ENCODE measurements around the gene FST. TPM values are rescaled to one million over a fixed set of nuclear protein-coding genes. Genes with fewer than 3 reads are reported as not detected.

FST gene
- polyA plus RNA-seq, 1 of the 3 experiments (the other 2 are of a cell fraction): 157 TPM

DNA sequence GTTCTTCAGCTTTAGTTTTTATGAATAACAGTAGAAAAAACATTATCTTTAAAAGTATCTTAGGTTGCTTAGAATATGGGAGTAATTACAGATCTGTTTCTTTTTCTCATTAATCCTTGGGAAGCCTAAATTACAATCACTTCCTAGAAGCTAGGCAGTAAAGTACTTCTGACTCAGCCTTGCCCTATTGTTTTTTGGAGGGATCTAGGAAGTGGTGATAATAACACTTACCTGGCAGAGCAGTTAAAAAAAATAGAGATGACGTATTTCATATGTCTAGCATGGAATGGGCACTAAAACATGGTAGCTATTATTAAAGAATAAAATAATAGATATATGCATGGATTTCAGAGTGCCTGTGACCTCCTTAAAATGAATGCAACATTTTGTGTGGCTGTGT lies 8.2 kb upstream of the FST start (continued):
- TF ChIP-seq, protein P1, sequence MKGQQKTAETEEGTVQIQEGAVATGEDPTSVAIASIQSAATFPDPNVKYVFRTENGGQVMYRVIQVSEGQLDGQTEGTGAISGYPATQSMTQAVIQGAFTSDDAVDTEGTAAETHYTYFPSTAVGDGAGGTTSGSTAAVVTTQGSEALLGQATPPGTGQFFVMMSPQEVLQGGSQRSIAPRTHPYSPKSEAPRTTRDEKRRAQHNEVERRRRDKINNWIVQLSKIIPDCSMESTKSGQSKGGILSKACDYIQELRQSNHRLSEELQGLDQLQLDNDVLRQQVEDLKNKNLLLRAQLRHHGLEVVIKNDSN (IDR thresholded peaks at IDR 0.05; ENCODE audit: borderline replicate concordance, low read depth): no peak
- TF ChIP-seq POLR2AphosphoS5 (IDR thresholded peaks at IDR 0.05; ENCODE audit: low read depth, low read length): no peak
- TF ChIP-seq EZH2phosphoT487 (IDR thresholded peaks at IDR 0.05; ENCODE audit: borderline replicate concordance, low read depth): no peak
- TF ChIP-seq, protein P2, sequence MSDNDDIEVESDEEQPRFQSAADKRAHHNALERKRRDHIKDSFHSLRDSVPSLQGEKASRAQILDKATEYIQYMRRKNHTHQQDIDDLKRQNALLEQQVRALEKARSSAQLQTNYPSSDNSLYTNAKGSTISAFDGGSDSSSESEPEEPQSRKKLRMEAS (IDR thresholded peaks at IDR 0.05; ENCODE audit: low read depth): no peak
- no peak for TF ChIP-seq RCOR1 (IDR thresholded peaks at IDR 0.05; ENCODE audit: low read length)
- TF ChIP-seq, protein P3, sequence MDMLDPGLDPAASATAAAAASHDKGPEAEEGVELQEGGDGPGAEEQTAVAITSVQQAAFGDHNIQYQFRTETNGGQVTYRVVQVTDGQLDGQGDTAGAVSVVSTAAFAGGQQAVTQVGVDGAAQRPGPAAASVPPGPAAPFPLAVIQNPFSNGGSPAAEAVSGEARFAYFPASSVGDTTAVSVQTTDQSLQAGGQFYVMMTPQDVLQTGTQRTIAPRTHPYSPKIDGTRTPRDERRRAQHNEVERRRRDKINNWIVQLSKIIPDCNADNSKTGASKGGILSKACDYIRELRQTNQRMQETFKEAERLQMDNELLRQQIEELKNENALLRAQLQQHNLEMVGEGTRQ (IDR thresholded peaks at IDR 0.05; ENCODE audit: borderline replicate concordance, low read depth, low read length): no peak
- no peak for TF ChIP-seq JUND (IDR thresholded peaks at IDR 0.05)
- no peak for TF ChIP-seq SIN3A (IDR thresholded peaks at IDR 0.05; ENCODE audit: borderline replicate concordance, low read depth, low read length)
- TF ChIP-seq FOXJ3 (CRISPR knock-in tag; IDR thresholded peaks at IDR 0.05): no peak

DNA sequence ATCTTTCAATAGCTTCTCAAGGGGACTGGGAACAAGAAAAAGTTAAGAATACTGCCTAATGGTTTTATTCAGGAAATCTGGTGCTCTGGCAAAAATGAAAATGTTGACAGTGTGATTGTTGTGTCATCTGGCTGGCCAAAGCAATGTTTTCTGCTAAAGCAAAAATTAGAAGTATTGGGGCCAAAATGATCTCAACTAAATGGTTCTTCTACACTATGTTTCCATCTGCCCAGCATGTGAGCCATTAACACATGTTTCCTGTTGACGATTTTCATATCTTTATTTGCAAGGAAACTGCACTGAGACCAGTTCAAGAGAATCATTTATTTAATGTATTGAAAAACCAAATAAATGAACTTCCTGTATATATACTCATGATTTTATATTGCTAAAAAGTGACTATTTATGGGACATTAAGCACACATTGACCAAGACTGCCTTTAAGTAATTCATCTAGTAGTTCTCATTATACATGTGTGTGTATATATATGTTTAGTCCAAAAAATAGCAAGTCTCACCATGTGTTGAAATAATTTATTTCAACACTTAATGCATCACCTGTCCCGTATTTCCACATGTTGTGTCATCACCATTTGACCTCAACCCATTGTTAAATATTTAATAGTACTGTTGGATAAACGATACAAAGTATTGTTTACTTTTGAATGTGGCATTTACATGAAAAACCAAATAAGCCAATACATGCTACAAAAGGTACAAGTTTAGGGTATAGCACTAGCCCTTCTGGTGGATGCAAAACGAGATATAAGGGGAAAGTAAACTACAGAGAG lies 7.5 kb upstream of the FST start:
- no peaks in the 10 kb centered on the region for H3K9me3 ChIP-seq
- POLR2A ChIA-PET: no interaction called here
- no peak overlapping the region for H3K27ac ChIP-seq (ENCODE audit: low read depth in 2 of 2, low read length in 1 of 2)
- H3K9me2 ChIP-seq: no peaks in the 10 kb centered on the region
- no peaks in the 10 kb centered on the region for H3K4me1 ChIP-seq (ENCODE audit: control insufficient read depth in 1 of 2, insufficient read depth in 2 of 2, low read depth in 1 of 2, low read length in 1 of 2)
- H4K20me1 ChIP-seq (ENCODE audit: insufficient read depth): no peaks in the 10 kb centered on the region
- peaks cover 11% of the 10 kb centered on the region for H3F3A ChIP-seq (replicated peaks; ENCODE audit: insufficient read depth)
- no peak for TF ChIP-seq GATA2 (CRISPR knock-in tag; IDR thresholded peaks at IDR 0.05)
- TF ChIP-seq, protein P4, sequence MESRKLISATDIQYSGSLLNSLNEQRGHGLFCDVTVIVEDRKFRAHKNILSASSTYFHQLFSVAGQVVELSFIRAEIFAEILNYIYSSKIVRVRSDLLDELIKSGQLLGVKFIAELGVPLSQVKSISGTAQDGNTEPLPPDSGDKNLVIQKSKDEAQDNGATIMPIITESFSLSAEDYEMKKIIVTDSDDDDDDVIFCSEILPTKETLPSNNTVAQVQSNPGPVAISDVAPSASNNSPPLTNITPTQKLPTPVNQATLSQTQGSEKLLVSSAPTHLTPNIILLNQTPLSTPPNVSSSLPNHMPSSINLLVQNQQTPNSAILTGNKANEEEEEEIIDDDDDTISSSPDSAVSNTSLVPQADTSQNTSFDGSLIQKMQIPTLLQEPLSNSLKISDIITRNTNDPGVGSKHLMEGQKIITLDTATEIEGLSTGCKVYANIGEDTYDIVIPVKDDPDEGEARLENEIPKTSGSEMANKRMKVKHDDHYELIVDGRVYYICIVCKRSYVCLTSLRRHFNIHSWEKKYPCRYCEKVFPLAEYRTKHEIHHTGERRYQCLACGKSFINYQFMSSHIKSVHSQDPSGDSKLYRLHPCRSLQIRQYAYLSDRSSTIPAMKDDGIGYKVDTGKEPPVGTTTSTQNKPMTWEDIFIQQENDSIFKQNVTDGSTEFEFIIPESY (IDR thresholded peaks at IDR 0.05; ENCODE audit: borderline replicate concordance, low read depth): no peak
- TF ChIP-seq FOXJ3 (CRISPR knock-in tag; IDR thresholded peaks at IDR 0.05): no peak
- CTCF ChIA-PET: interaction anchor here (1.8 kb wide), 1 partner anchor 762 kb away, joined by 5 read pairs; no protein-coding TSS in a partner anchor
- no peak overlapping the region for H3K4me2 ChIP-seq
- no peaks in the 10 kb centered on the region for H3K36me3 ChIP-seq (replicated peaks in 1 of 2; ENCODE audit: control insufficient read depth in 1 of 2, insufficient read depth in 2 of 2, low read length in 1 of 2)
- 57% methylated on average over 4 of the region's 4 CpGs for WGBS (ENCODE audit: low lambda C conversion rate)
- H3K79me2 ChIP-seq (ENCODE audit: insufficient read depth): no peaks in the 10 kb centered on the region
- no peak overlapping the region for H3K9ac ChIP-seq
- H3K27me3 ChIP-seq (ENCODE audit: insufficient read depth): no peaks in the 10 kb centered on the region
- no peak overlapping the region for H3K4me3 ChIP-seq (ENCODE audit: low read depth in 2 of 2, low read length in 1 of 2)
- no peak overlapping the region for H2AFZ ChIP-seq (ENCODE audit: low read depth)
- DNase-seq: no peak
